Hepatocyte (in vitro differentiated cells): ENCODE data around the gene NKX2-2. TPM values are rescaled to one million over a fixed set of nuclear protein-coding genes. Genes with fewer than 3 reads are reported as not detected.

Experiments
- DNase-seq: peaks from one replicate; pipeline ENCODE4 v3.0.0-alpha.2; 2016; ENCODE audit warnings: low spot score
- H2AFZ ChIP-seq: fragments of 200-600 bp; sonication (generic); 2 replicates; pipeline ENCODE4 v1.6.0; 2016; ENCODE audit warnings: antibody characterized with exemption, mild to moderate bottlenecking
- H3K27ac ChIP-seq: fragments of 200-600 bp; sonication (generic); 2 replicates; pipeline ENCODE4 v1.5.1; 2016; ENCODE audit warnings: mild to moderate bottlenecking
- H3K27me3 ChIP-seq: fragments of 200-600 bp; sonication (generic); 2 replicates; pipeline ENCODE4 v1.6.1; 2016
- H3K36me3 ChIP-seq: fragments of 200-600 bp; sonication (generic); replicated peaks from 2 replicates; pipeline ENCODE4 v1.5.1; 2016; ENCODE audit warnings: low read depth; ENCODE audit not compliant: insufficient read depth
- H3K4me1 ChIP-seq: fragments of 200-600 bp; sonication (generic); 2 replicates; pipeline ENCODE4 v1.5.1; 2016; ENCODE audit warnings: mild to moderate bottlenecking, moderate library complexity; ENCODE audit not compliant: insufficient read depth
- H3K4me2 ChIP-seq: fragments of 200-600 bp; sonication (generic); 2 replicates; pipeline ENCODE4 v1.6.0; 2016
- H3K4me3 ChIP-seq: fragments of 200-600 bp; sonication (generic); 2 replicates; pipeline ENCODE4 v1.5.1; 2016; ENCODE audit warnings: mild to moderate bottlenecking
- H3K79me2 ChIP-seq: fragments of 200-600 bp; sonication (generic); 2 replicates; pipeline ENCODE4 v1.6.0; 2017; ENCODE audit warnings: mild to moderate bottlenecking
- H3K9me2 ChIP-seq: fragments of 200-600 bp; sonication (generic); replicated peaks from 2 replicates; pipeline ENCODE4 v1.6.0; 2017; ENCODE audit warnings: mild to moderate bottlenecking; ENCODE audit not compliant: insufficient read depth
- H3K9me3 ChIP-seq: fragments of 200-600 bp; sonication (generic); 2 replicates; pipeline ENCODE4 v1.5.1; 2016; ENCODE audit warnings: low read depth, mild to moderate bottlenecking
- H4K20me1 ChIP-seq: fragments of 200-600 bp; sonication (generic); 2 replicates; pipeline ENCODE4 v1.6.0; 2016; ENCODE audit warnings: mild to moderate bottlenecking; ENCODE audit not compliant: insufficient read depth, poor library complexity, severe bottlenecking
- CTCF ChIP-seq: fragments of 200-600 bp; sonication (generic); IDR thresholded peaks from 2 replicates; pipeline ENCODE4 v1.5.1; 2016; ENCODE audit warnings: antibody characterized with exemption, mild to moderate bottlenecking; ENCODE audit not compliant: poor library complexity
- EZH2 ChIP-seq: fragments of 200-600 bp; sonication (generic); IDR thresholded peaks from 2 replicates; pipeline ENCODE4 v1.6.1; 2016; ENCODE audit warnings: antibody characterized with exemption, mild to moderate bottlenecking, borderline replicate concordance
- EZH2phosphoT487 ChIP-seq: fragments of 200-600 bp; sonication (generic); IDR thresholded peaks from one replicate; pipeline ENCODE4 v1.6.1; 2018; ENCODE audit warnings: antibody characterized with exemption, mild to moderate bottlenecking, low read depth, moderate library complexity; ENCODE audit not compliant: unreplicated experiment, severe bottlenecking
- WGBS: methylation state at CpG from one replicate; pipeline ENCODE4 v1.1.6; 2016; ENCODE audit warnings: low lambda C conversion rate; ENCODE audit errors: missing lambda C conversion rate; 5-methylcytosine and 5-hydroxymethylcytosine counted together
- polyA plus RNA-seq: library from polyadenylated mRNA; unstranded; fragments of >200 nt; fragmentation: Nextera tagmentation; extraction: Ambion mirVana; gene quantifications from 2 replicates; pipeline ENCODE4 v1.2.1, GENCODE V29; 2016
- total RNA-seq: library from RNA; depleted of rRNA; stranded (reverse); fragments of >200 nt; gene quantifications from 2 replicates; pipeline ENCODE4 v1.2.3, GENCODE V29; 2014

The NKX2-2 gene
- total and polyA plus RNA-seq, 2 experiments from 2014 or later: 0.33 TPM; not detected in 1

DNA sequence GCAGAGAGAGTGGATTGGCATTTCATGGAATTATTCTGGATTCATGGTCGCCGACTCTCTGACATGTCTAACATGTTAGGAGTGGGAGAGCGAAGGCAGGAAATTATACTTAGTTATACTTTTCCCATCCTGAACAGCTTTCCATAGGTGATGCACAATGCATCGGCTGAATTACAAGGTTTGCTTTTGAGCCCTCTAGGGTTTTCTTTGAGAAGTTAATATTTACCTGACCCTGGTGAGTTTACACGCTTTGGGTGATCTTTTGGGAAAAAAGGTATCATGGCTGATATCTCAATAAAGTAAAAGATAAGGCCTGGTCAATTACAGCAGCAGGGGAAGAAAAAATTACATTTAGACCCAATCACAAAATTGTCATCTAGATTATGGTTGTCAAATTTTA is 14.0 kb upstream of the NKX2-2 start:
- DNase-seq: no peak
- no peaks in the 10 kb centered on the region for H4K20me1 ChIP-seq
- H2AFZ ChIP-seq: no peak overlapping the region
- H3K4me3 ChIP-seq: no peak overlapping the region
- peaks cover 68% of the 10 kb centered on the region for H3K27me3 ChIP-seq
- no peak overlapping the region for H3K27ac ChIP-seq
- peaks cover 3% of the 10 kb centered on the region for H3K4me1 ChIP-seq
- 76% methylated on average over 5 of the region's 5 CpGs for WGBS
- TF ChIP-seq EZH2 (no peak), CTCF (no peak)
- H3K79me2 ChIP-seq: no peaks in the 10 kb centered on the region
- no peak overlapping the region for H3K4me2 ChIP-seq
- H3K9me3 ChIP-seq: no peaks in the 10 kb centered on the region
- no peaks in the 10 kb centered on the region for H3K36me3 ChIP-seq
- no peaks in the 10 kb centered on the region for H3K9me2 ChIP-seq

- H3K27me3 ChIP-seq: peaks cover 79% of the 10 kb centered on the region
These were observed 12.9 kb upstream of the NKX2-2 start for GRCh38 chr20:21526776-21527175.

DNA sequence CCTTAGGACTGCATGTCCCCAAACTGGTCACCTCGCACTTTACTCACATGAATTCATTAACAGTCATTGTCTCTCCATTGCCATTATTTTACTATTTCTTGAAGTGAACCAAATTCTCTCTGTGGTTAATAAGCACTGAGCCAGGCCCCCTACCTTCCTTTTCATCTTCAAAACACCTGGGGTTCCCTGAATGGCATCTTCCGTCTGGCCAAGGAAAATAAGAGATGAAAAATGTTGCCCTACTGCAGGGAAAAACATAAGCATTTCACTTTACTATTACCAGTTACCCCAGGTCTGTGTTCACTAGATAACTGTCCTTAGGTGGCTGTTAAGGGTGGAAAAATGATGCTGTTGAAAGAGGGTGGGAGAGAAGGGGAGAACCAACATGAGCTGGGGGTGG is 10.0 kb upstream of the NKX2-2 start:
- H2AFZ ChIP-seq: no peak overlapping the region
- WGBS: 22% methylated on average over 2 of the region's 2 CpGs
- no peak overlapping the region for H3K27ac ChIP-seq
- H3K9me3 ChIP-seq: no peaks in the 10 kb centered on the region
- H3K4me3 ChIP-seq: no peak overlapping the region
- TF ChIP-seq CTCF (no peak), EZH2 (no peak), EZH2phosphoT487 (no peak)
- H3K36me3 ChIP-seq: no peaks in the 10 kb centered on the region
- H3K4me2 ChIP-seq: no peak overlapping the region
- no peaks in the 10 kb centered on the region for H4K20me1 ChIP-seq
- H3K4me1 ChIP-seq: peaks cover 6% of the 10 kb centered on the region
- H3K79me2 ChIP-seq: no peaks in the 10 kb centered on the region
- no peaks in the 10 kb centered on the region for H3K9me2 ChIP-seq
- H3K27me3 ChIP-seq: peaks cover 97% of the 10 kb centered on the region
- DNase-seq: no peak

More at GRCh38 chr20:21526776-21527175, 12.9 kb upstream of the NKX2-2 start:
- Histone ChIP-seq H3K9me3 (no peaks in the 10 kb centered on the region), H3K4me2 (no peak overlapping the region), H3K79me2 (no peaks in the 10 kb centered on the region), H3K36me3 (no peaks in the 10 kb centered on the region), H3K4me3 (no peak overlapping the region), H3K27ac (no peak overlapping the region), H3K9me2 (no peaks in the 10 kb centered on the region), H2AFZ (no peak overlapping the region), H4K20me1 (no peaks in the 10 kb centered on the region), H3K4me1 (peaks cover 6% of the 10 kb centered on the region)
- no peak for DNase-seq
- TF ChIP-seq EZH2phosphoT487 (no peak), CTCF (no peak)

- peak overlapping the region; percentile 77 for H3K4me2 ChIP-seq
- no peak overlapping the region for H2AFZ ChIP-seq
- no peak for DNase-seq
- no peak overlapping the region for H3K27ac ChIP-seq
- H4K20me1 ChIP-seq: no peaks in the 10 kb centered on the region
- WGBS: 4% methylated on average over 16 of the region's 19 CpGs
- H3K27me3 ChIP-seq: peaks cover 99% of the 10 kb centered on the region
- no peaks in the 10 kb centered on the region for H3K9me2 ChIP-seq
- H3K79me2 ChIP-seq: no peaks in the 10 kb centered on the region
- no peaks in the 10 kb centered on the region for H3K36me3 ChIP-seq
- TF ChIP-seq EZH2 (no peak), EZH2phosphoT487 (peak; percentile 35)
- H3K4me3 ChIP-seq: no peak overlapping the region
- H3K9me3 ChIP-seq: no peaks in the 10 kb centered on the region
- peaks cover 6% of the 10 kb centered on the region for H3K4me1 ChIP-seq
These were observed 9.5 kb upstream of the NKX2-2 start for GRCh38 chr20:21523281-21523868.
